GM23248 (cell line): ENCODE measurements around the gene SGSM1.

ENCODE experiments used
- EZH2 ChIP-seq: fragments of 200-600 bp; sonication (generic); IDR thresholded peaks from 2 replicates; pipeline ENCODE4 v1.6.1; 2018; ENCODE audit warnings: antibody characterized with exemption, mild to moderate bottlenecking; ENCODE audit not compliant: insufficient read depth, poor library complexity, severe bottlenecking
- EZH2phosphoT487 ChIP-seq: fragments of 200-600 bp; sonication (generic); IDR thresholded peaks from 2 replicates; pipeline ENCODE4 v1.6.1; 2018; ENCODE audit warnings: antibody characterized with exemption, moderate library complexity, mild to moderate bottlenecking, low read depth; ENCODE audit not compliant: insufficient read depth

GRCh38 chr22:24950272-24950902 is 144.4 kb downstream of the SGSM1 start:
- TF ChIP-seq EZH2, result no peak
- TF ChIP-seq EZH2phosphoT487, result no peak
